Measurements from ENCODE around the gene DYSF. TPM values are rescaled to one million over a fixed set of nuclear protein-coding genes. Genes with fewer than 3 reads are reported as not detected.

Gene DYSF
- total and polyA plus RNA-seq, 9 donors, result 2.3 to 16.5 (median 5.1) TPM

GRCh38 chr2:71612581-71613402 is 159.4 kb downstream of the DYSF start:
- Histone ChIP-seq H3K27me3 (no peaks in the 10 kb centered on the region), H3K27ac (no peak overlapping the region), H3K36me3 (no peaks in the 10 kb centered on the region), H3K4me3 (no peak overlapping the region), H3K4me1 (ENCODE audit: insufficient read depth) (peaks cover 3% of the 10 kb centered on the region), H3K9me3 (no peaks in the 10 kb centered on the region)
- DNase-seq, result peak in 2 of 5 donors; percentile 3 to 13
- intact Hi-C loops (cut with DNase I), result no loop called here
- TF ChIP-seq POLR2A (IDR thresholded peaks at IDR 0.05), result no peak
- TF ChIP-seq EP300 (IDR thresholded peaks at IDR 0.05), result no peak
- TF ChIP-seq CTCF (IDR thresholded peaks at IDR 0.05), result no peak
- WGBS, 3 donors, result 85 to 93% (median 88%) methylated on average over 17 of the region's 17 CpGs

- TF ChIP-seq EP300 (IDR thresholded peaks at IDR 0.05) (no peak), POLR2A (IDR thresholded peaks at IDR 0.05) (no peak), CTCF (IDR thresholded peaks at IDR 0.05) (no peak)
- WGBS, 3 donors, result 93 to 97% (median 94%) methylated on average over 3 of the region's 3 CpGs
- Histone ChIP-seq H3K9me3 (no peaks in the 10 kb centered on the region), H3K4me1 (ENCODE audit: insufficient read depth) (peaks cover 3% of the 10 kb centered on the region), H3K4me3 (no peak overlapping the region), H3K36me3 (no peaks in the 10 kb centered on the region), H3K27ac (no peak overlapping the region), H3K27me3 (no peaks in the 10 kb centered on the region)
- DNase-seq, result peak in 1 of 5 donors; percentile 4
- intact Hi-C loops (cut with DNase I), result no loop called here
These were observed 160.1 kb downstream of the DYSF start for GRCh38 chr2:71613403-71613952.

- Histone ChIP-seq H3K9me3 (no peaks in the 10 kb centered on the region), H3K27ac (no peak overlapping the region), H3K4me1 (ENCODE audit: insufficient read depth) (peaks cover 5% of the 10 kb centered on the region), H3K27me3 (no peaks in the 10 kb centered on the region), H3K4me3 (no peak overlapping the region), H3K36me3 (no peaks in the 10 kb centered on the region)
- 91 to 96% (median 92%) methylated on average over 8 of the region's 8 CpGs for WGBS, 3 donors
- TF ChIP-seq CTCF (IDR thresholded peaks at IDR 0.05) (no peak), EP300 (IDR thresholded peaks at IDR 0.05) (no peak), POLR2A (IDR thresholded peaks at IDR 0.05) (no peak)
- intact Hi-C loops (cut with DNase I), result no loop called here
- DNase-seq, result peak in 2 of 5 donors; percentile 1 to 6
These were observed 160.9 kb downstream of the DYSF start for GRCh38 chr2:71613953-71614925.
